Neural cell (in vitro differentiated cells): Measurements from ENCODE around the gene STON2.

Experiments
- EP300 ChIP-seq: fragments of 450-650 bp; conservative IDR thresholded peaks from 2 replicates; pipeline ENCODE4 v1.6.1; 2014; ENCODE audit warnings: antibody characterized with exemption, mild to moderate bottlenecking, moderate library complexity; ENCODE audit not compliant: poor library complexity, severe bottlenecking
- EZH2 ChIP-seq: fragments of 200-600, 300-800 bp; shearing (Covaris generic), sonication (generic); IDR thresholded peaks from 2 replicates; pipeline ENCODE4 v1.6.1; 2014; ENCODE audit warnings: antibody characterized with exemption, low read length, borderline replicate concordance, mild to moderate bottlenecking; ENCODE audit not compliant: insufficient read depth, poor library complexity, severe bottlenecking
- MXI1 ChIP-seq: fragments of 450-650 bp; conservative IDR thresholded peaks from 2 replicates; pipeline ENCODE4 v1.6.1; 2014; ENCODE audit warnings: antibody characterized with exemption, mild to moderate bottlenecking; ENCODE audit not compliant: poor library complexity, severe bottlenecking
- POLR2AphosphoS5 ChIP-seq: IDR thresholded peaks from 2 replicates; pipeline ENCODE4 v1.6.1; 2012
- REST ChIP-seq: IDR thresholded peaks from 2 replicates; pipeline ENCODE4 v1.6.1; 2012; ENCODE audit warnings: borderline replicate concordance
- SMC3 ChIP-seq: fragments of 450-650 bp; conservative IDR thresholded peaks from 2 replicates; pipeline ENCODE4 v1.6.1; 2014; ENCODE audit warnings: antibody characterized with exemption, mild to moderate bottlenecking, moderate library complexity; ENCODE audit not compliant: poor library complexity
- TAF1 ChIP-seq: IDR thresholded peaks from 2 replicates; pipeline ENCODE4 v1.6.1; 2012; ENCODE audit warnings: low read depth
- TF ChIP-seq, protein P1 (sequence below): fragments of 450-650 bp; IDR thresholded peaks from 2 replicates; pipeline ENCODE4 v1.5.1; 2014; ENCODE audit warnings: antibody characterized with exemption, mild to moderate bottlenecking, moderate library complexity; ENCODE audit not compliant: poor library complexity, severe bottlenecking

- TF ChIP-seq EP300 = no peak
- TF ChIP-seq, protein P1, sequence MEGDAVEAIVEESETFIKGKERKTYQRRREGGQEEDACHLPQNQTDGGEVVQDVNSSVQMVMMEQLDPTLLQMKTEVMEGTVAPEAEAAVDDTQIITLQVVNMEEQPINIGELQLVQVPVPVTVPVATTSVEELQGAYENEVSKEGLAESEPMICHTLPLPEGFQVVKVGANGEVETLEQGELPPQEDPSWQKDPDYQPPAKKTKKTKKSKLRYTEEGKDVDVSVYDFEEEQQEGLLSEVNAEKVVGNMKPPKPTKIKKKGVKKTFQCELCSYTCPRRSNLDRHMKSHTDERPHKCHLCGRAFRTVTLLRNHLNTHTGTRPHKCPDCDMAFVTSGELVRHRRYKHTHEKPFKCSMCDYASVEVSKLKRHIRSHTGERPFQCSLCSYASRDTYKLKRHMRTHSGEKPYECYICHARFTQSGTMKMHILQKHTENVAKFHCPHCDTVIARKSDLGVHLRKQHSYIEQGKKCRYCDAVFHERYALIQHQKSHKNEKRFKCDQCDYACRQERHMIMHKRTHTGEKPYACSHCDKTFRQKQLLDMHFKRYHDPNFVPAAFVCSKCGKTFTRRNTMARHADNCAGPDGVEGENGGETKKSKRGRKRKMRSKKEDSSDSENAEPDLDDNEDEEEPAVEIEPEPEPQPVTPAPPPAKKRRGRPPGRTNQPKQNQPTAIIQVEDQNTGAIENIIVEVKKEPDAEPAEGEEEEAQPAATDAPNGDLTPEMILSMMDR = no peak
- TF ChIP-seq EZH2 = no peak
- TF ChIP-seq POLR2AphosphoS5 = no peak
- no peak for TF ChIP-seq MXI1
- TF ChIP-seq SMC3 = no peak
- TF ChIP-seq REST = no peak
- TF ChIP-seq TAF1 = no peak
Measured at GRCh38 chr14:81247271-81247766, 152.8 kb downstream of the STON2 start.
